H9 (cell line): Measurements from ENCODE around the gene TMEM181. TPM values are rescaled to one million over a fixed set of nuclear protein-coding genes. Genes with fewer than 3 reads are reported as not detected.

Experiments
- DNase-seq: peaks from one replicate; pipeline ENCODE4 v3.0.0-alpha.2; 2017
- H2AFZ ChIP-seq: one replicate; pipeline ENCODE4 v1.6.1; 2013; ENCODE audit warnings: mild to moderate bottlenecking, low read length, control low read depth, moderate library complexity
- H2AK5ac ChIP-seq: 2 replicates; pipeline ENCODE4 v1.6.1; 2013; ENCODE audit warnings: low read length, control low read depth, mixed read lengths; ENCODE audit not compliant: insufficient read length
- H2BK120ac ChIP-seq: one replicate; pipeline ENCODE4 v1.6.1; 2013; ENCODE audit warnings: low read depth, mild to moderate bottlenecking, low read length, control low read depth, inconsistent platforms; ENCODE audit not compliant: poor library complexity, severe bottlenecking
- H2BK12ac ChIP-seq: 2 replicates; pipeline ENCODE4 v1.6.1; 2013; ENCODE audit warnings: low read length, control low read depth, mixed read lengths, low read depth; ENCODE audit not compliant: insufficient read length
- H2BK15ac ChIP-seq: 2 replicates; pipeline ENCODE4 v1.6.1; 2013; ENCODE audit warnings: low read depth, low read length, control low read depth
- H2BK20ac ChIP-seq: one replicate; pipeline ENCODE4 v1.6.1; 2013; ENCODE audit warnings: low read depth, mild to moderate bottlenecking, low read length, control low read depth, inconsistent platforms; ENCODE audit not compliant: poor library complexity, severe bottlenecking
- H2BK5ac ChIP-seq: 2 replicates; pipeline ENCODE4 v1.6.1; 2013; ENCODE audit warnings: low read length, control low read depth, mixed read lengths; ENCODE audit not compliant: insufficient read length
- H3K14ac ChIP-seq: 2 replicates; pipeline ENCODE4 v1.6.1; 2013; ENCODE audit warnings: low read length, control low read depth; ENCODE audit not compliant: insufficient read depth
- H3K18ac ChIP-seq: 2 replicates; pipeline ENCODE4 v1.6.1; 2013; ENCODE audit warnings: low read depth, mild to moderate bottlenecking, mixed read lengths, low read length, control low read depth; ENCODE audit not compliant: insufficient read length
- H3K23ac ChIP-seq: 2 replicates; pipeline ENCODE4 v1.6.1; 2013; ENCODE audit warnings: low read length, control low read depth, mixed read lengths, low read depth; ENCODE audit not compliant: insufficient read length
- H3K23me2 ChIP-seq: 2 replicates; pipeline ENCODE4 v1.6.1; 2013; ENCODE audit warnings: low read depth, mild to moderate bottlenecking, mixed read lengths, low read length, control low read depth; ENCODE audit not compliant: insufficient read length, poor library complexity, severe bottlenecking
- H3K27ac ChIP-seq: 2 replicates; pipeline ENCODE4 v1.5.1; 2013; ENCODE audit warnings: low read length, control low read depth, mixed read lengths, low read depth; ENCODE audit not compliant: insufficient read length
- H3K27me3 ChIP-seq: 2 replicates; pipeline ENCODE4 v1.6.1; 2013; ENCODE audit warnings: low read length, control low read depth, inconsistent platforms; ENCODE audit not compliant: insufficient read depth
- H3K4ac ChIP-seq: 2 replicates; pipeline ENCODE4 v1.6.1; 2013; ENCODE audit warnings: low read depth, mild to moderate bottlenecking, control low read depth, inconsistent platforms, low read length, moderate library complexity
- H3K4me1 ChIP-seq: 2 replicates; pipeline ENCODE4 v1.6.1; 2013; ENCODE audit warnings: low read length, control low read depth, inconsistent platforms; ENCODE audit not compliant: insufficient read depth
- H3K4me2 ChIP-seq: 2 replicates; pipeline ENCODE4 v1.6.1; 2013; ENCODE audit warnings: low read length, control low read depth, mixed read lengths; ENCODE audit not compliant: insufficient read length, insufficient read depth
- H3K56ac ChIP-seq: 2 replicates; pipeline ENCODE4 v1.6.1; 2013; ENCODE audit warnings: low read depth, mild to moderate bottlenecking, mixed read lengths, low read length, control low read depth; ENCODE audit not compliant: insufficient read length
- H3K79me1 ChIP-seq: 2 replicates; pipeline ENCODE4 v1.6.1; 2013; ENCODE audit warnings: low read depth, mild to moderate bottlenecking, moderate library complexity, low read length, control low read depth, inconsistent platforms; ENCODE audit not compliant: insufficient read depth, poor library complexity, severe bottlenecking
- H3K79me2 ChIP-seq: 2 replicates; pipeline ENCODE4 v1.6.1; 2013; ENCODE audit warnings: low read length, control low read depth, inconsistent platforms; ENCODE audit not compliant: insufficient read depth
- H3K9ac ChIP-seq: 2 replicates; pipeline ENCODE4 v1.6.1; 2013; ENCODE audit warnings: low read length, control low read depth, mixed read lengths; ENCODE audit not compliant: insufficient read length; ENCODE audit errors: extremely low read depth
- H3K9me3 ChIP-seq: one replicate; pipeline ENCODE4 v1.6.1; 2013; ENCODE audit warnings: low read depth, low read length, inconsistent platforms; ENCODE audit not compliant: control insufficient read depth
- H3T11ph ChIP-seq: one replicate; pipeline ENCODE4 v1.6.1; 2013; ENCODE audit warnings: mild to moderate bottlenecking, low read length, control low read depth, inconsistent platforms
- H4K20me1 ChIP-seq: one replicate; pipeline ENCODE4 v1.6.1; 2013; ENCODE audit not compliant: control insufficient read depth, insufficient read length, insufficient read depth
- H4K5ac ChIP-seq: 2 replicates; pipeline ENCODE4 v1.6.1; 2013; ENCODE audit warnings: low read depth, mild to moderate bottlenecking, mixed read lengths, low read length, control low read depth; ENCODE audit not compliant: insufficient read length
- H4K8ac ChIP-seq: replicated peaks from 2 replicates; pipeline ENCODE4 v1.6.1; 2013; ENCODE audit warnings: low read length, control low read depth, mixed read lengths, low read depth; ENCODE audit not compliant: insufficient read length
- H4K91ac ChIP-seq: 2 replicates; pipeline ENCODE4 v1.6.1; 2013; ENCODE audit warnings: low read depth, mild to moderate bottlenecking, moderate library complexity, mixed read lengths, low read length, control low read depth; ENCODE audit not compliant: insufficient read length
- H3K27ac Mint-ChIP-seq, 3 experiments: 2 replicates in 2 of 3; 3 replicates in 1 of 3; pipeline ENCODE4 v1.8.0; 2020 to 2021; ENCODE audit warnings: mixed read lengths in 3 of 3, mild to moderate bottlenecking in 1 of 3, moderate library complexity in 1 of 3
- H3K27me3 Mint-ChIP-seq: 2 replicates; pipeline ENCODE4 v1.8.0; 2021; ENCODE audit warnings: low read depth, mild to moderate bottlenecking, moderate library complexity, mixed read lengths
- H3K36me3 Mint-ChIP-seq, 3 experiments: 2 replicates in 2 of 3; 3 replicates in 1 of 3; pipeline ENCODE4 v1.8.0; 2020 to 2021; ENCODE audit warnings: low read depth in 3 of 3, mixed read lengths in 3 of 3; ENCODE audit not compliant: insufficient read depth in 1 of 3
- H3K4me1 Mint-ChIP-seq, 2 experiments: 2 replicates each; pipeline ENCODE4 v1.8.0; 2020; ENCODE audit warnings: mixed read lengths in 2 of 2
- H3K4me3 Mint-ChIP-seq, 2 experiments: 2 replicates in 1 of 2; 3 replicates in 1 of 2; pipeline ENCODE4 v1.8.0; 2020 to 2021; ENCODE audit warnings: mild to moderate bottlenecking in 2 of 2, mixed read lengths in 2 of 2, moderate library complexity in 1 of 2
- H3K9me3 Mint-ChIP-seq, 2 experiments: 2 replicates in 1 of 2; 3 replicates in 1 of 2; pipeline ENCODE4 v1.8.0; 2020; ENCODE audit warnings: mild to moderate bottlenecking in 2 of 2, mixed read lengths in 2 of 2, moderate library complexity in 1 of 2
- CTCF ChIP-seq: fragments of 200-600 bp; sonication (generic); conservative IDR thresholded peaks from 3 replicates; pipeline ENCODE4 v1.8.0; 2021; ENCODE audit warnings: antibody characterized with exemption, mild to moderate bottlenecking
- WGBS: extraction: QIAGEN DNeasy Blood & Tissue Kit; methylation state at CpG from one replicate; pipeline ENCODE4 v1.1.7; 2013; ENCODE audit warnings: missing lambda C conversion rate, low lambda C conversion rate, mixed read lengths; ENCODE audit not compliant: insufficient read length; ENCODE audit errors: extremely low coverage; 5-methylcytosine and 5-hydroxymethylcytosine counted together
- total RNA-seq: library from RNA; stranded (reverse); gene quantifications from 2 replicates; pipeline ENCODE4 v1.2.1, GENCODE V29; 2021

The TMEM181 gene
- total RNA-seq, 1 experiment from 2014 or later = 24.4 TPM

GRCh38 chr6:158680481-158680880 lies 120.6 kb downstream of the TMEM181 start:
- H3K4ac ChIP-seq = no peak overlapping the region
- H3K79me2 ChIP-seq = no peaks in the 10 kb centered on the region
- H3K9me3 ChIP-seq = no peaks in the 10 kb centered on the region
- H3K23me2 ChIP-seq = no peaks in the 10 kb centered on the region
- Mint-ChIP-seq H3K9me3 (no peaks in the 10 kb centered on the region), H3K4me3 (no peak overlapping the region), H3K27me3 (no peaks in the 10 kb centered on the region), H3K27ac (no peak overlapping the region), H3K4me1 (peaks cover 2 to 8% of the 10 kb centered on the region in 2 experiments; a peak in 2 of 4 replicates), H3K36me3 (no peaks in the 10 kb centered on the region)
- no peak overlapping the region for H2BK12ac ChIP-seq
- no peak overlapping the region for H3K56ac ChIP-seq
- H3K18ac ChIP-seq = no peak overlapping the region
- no peak overlapping the region for H2AK5ac ChIP-seq
- H2BK20ac ChIP-seq = no peak overlapping the region
- no peak overlapping the region for H4K5ac ChIP-seq
- H3K14ac ChIP-seq = no peak overlapping the region
- H3K27ac ChIP-seq = no peak overlapping the region
- DNase-seq = no peak
- H3T11ph ChIP-seq = no peak overlapping the region
- H2BK120ac ChIP-seq = no peak overlapping the region
- no peaks in the 10 kb centered on the region for H3K4me1 ChIP-seq
- H4K91ac ChIP-seq = no peak overlapping the region
- H3K4me2 ChIP-seq = no peak overlapping the region
- no peak for TF ChIP-seq CTCF
- H4K8ac ChIP-seq = no peak overlapping the region
- no peaks in the 10 kb centered on the region for H4K20me1 ChIP-seq
- no CpG with 5 or more reads among the region's 6 CpGs for WGBS
- H2BK15ac ChIP-seq = no peak overlapping the region
- no peak overlapping the region for H2AFZ ChIP-seq
- no peak overlapping the region for H3K9ac ChIP-seq
- no peak overlapping the region for H2BK5ac ChIP-seq
- H3K27me3 ChIP-seq = no peaks in the 10 kb centered on the region
- no peaks in the 10 kb centered on the region for H3K79me1 ChIP-seq
- no peak overlapping the region for H3K23ac ChIP-seq
